Sigmoid colon (tissue), 7 donors: Measurements from ENCODE around the gene CDC42BPA. TPM values are rescaled to one million over a fixed set of nuclear protein-coding genes. Genes with fewer than 3 reads are reported as not detected.

Experiments
- DNase-seq: peaks from one replicate; pipeline ENCODE4 v3.0.0-alpha.2; 2019
- H3K27ac ChIP-seq, 4 donors: fragments of 200-600 bp; sonication (generic); one replicate each; pipeline ENCODE4 v1.5.1; 2016 to 2019; ENCODE audit warnings: mild to moderate bottlenecking in 1 of 4
- H3K27me3 ChIP-seq, 3 donors: fragments of 200-600 bp; sonication (generic); one replicate each; pipeline ENCODE4 v1.5.1; 2019; ENCODE audit warnings: mild to moderate bottlenecking in 1 of 3
- H3K36me3 ChIP-seq, 4 donors: fragments of 200-600 bp; sonication (generic); one replicate each; pipeline ENCODE4 v1.5.1; 2016 to 2019
- H3K4me1 ChIP-seq, 4 donors: fragments of 200-600 bp; sonication (generic); one replicate each; pipeline ENCODE4 v1.5.1; 2017 to 2019
- H3K4me3 ChIP-seq, 4 donors: fragments of 200-600 bp; sonication (generic); one replicate each; pipeline ENCODE4 v1.5.1; 2017 to 2019; ENCODE audit warnings: mild to moderate bottlenecking in 2 of 4, moderate library complexity in 1 of 4
- H3K9me3 ChIP-seq, 4 donors: fragments of 200-600 bp in 3 of 4; sonication (generic) in 3 of 4; one replicate each; pipeline versions ENCODE4 v1.5.1 to v1.6.1; 2013 to 2019
- EP300 ChIP-seq, 4 donors: sonication (generic); formaldehyde crosslinking; IDR thresholded peaks; one replicate each; pipeline ENCODE4 v1.6.1; 2017; ENCODE audit warnings: antibody characterized with exemption in 4 of 4
- POLR2A ChIP-seq, 2 donors: fragments of 450-650 bp; IDR thresholded peaks; one replicate each; pipeline ENCODE4 v1.6.1; 2016; ENCODE audit warnings: antibody characterized with exemption in 2 of 2, mild to moderate bottlenecking in 2 of 2, moderate library complexity in 2 of 2
- POLR2AphosphoS5 ChIP-seq, 4 donors: sonication (generic); formaldehyde crosslinking; IDR thresholded peaks; one replicate each; pipeline ENCODE4 v1.6.1; 2017; ENCODE audit warnings: antibody characterized with exemption in 4 of 4
- WGBS, 2 donors: extraction: QIAGEN DNeasy Blood & Tissue Kit; methylation state at CpG; one replicate each; pipeline ENCODE4 v1.1.7; 2013; 5-methylcytosine and 5-hydroxymethylcytosine counted together
- intact Hi-C: fragments of 100-400 bp; cut with DNase I; formaldehyde crosslinking; loops from one replicate; pipeline ENCODE4 v1.15.1; 2023
- polyA plus RNA-seq, 3 donors: library from polyadenylated mRNA; stranded (reverse); fragments of 200-250 nt; gene quantifications; one replicate each; pipeline ENCODE4 v1.2.3, GENCODE V29; 2013
- total RNA-seq, 4 donors: library from RNA; depleted of rRNA; stranded (reverse); fragments of >200 nt; gene quantifications; one replicate each; pipeline ENCODE4 v1.1.0, GENCODE V29; 2016
- TF ChIP-seq, protein P1 (sequence below), 4 experiments: fragments of 450-650 bp in 3 of 4; fragments of 200-600 bp in 1 of 4; IDR thresholded peaks; one replicate each; pipeline ENCODE4 v1.5.1; 2016 to 2019; ENCODE audit warnings: antibody characterized with exemption in 4 of 4, mild to moderate bottlenecking in 3 of 4, moderate library complexity in 2 of 4
- donor health status: healthy with polysubstance abuse.
- donor health status: Bipolar disorder and iron deficiency.
- donor health status: healthy.

The CDC42BPA gene
- total and polyA plus RNA-seq, 7 donors = 8.4 to 93.6 (median 60.8) TPM

DNA sequence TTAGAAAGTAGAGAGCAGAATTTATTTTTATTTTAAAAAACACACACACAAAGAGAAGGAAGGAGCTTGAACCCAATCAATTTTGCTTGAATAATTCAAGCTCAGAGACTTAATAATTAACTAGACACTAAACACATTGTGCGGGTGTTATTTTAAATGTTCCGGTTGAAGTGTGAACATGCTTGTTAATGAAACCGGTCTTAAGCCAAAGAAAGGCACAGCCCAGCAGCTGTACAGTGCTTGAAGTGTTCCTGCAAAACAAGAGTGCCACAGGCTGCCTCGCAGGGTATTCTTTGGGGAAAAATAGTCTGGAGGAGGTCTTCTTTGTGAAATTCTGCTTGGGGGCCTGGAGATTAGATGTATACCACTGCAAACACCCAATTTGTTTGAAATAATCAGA lies 2.2 kb upstream of the CDC42BPA start:
- DNase-seq = no peak
- Histone ChIP-seq H3K27me3 (no peaks in the 10 kb centered on the region), H3K4me3 (no peak overlapping the region), H3K27ac (no peak overlapping the region), H3K36me3 (no peaks in the 10 kb centered on the region), H3K4me1 (peaks cover 0 to 7% (median 3%) of the 10 kb centered on the region in 4 donors), H3K9me3 (no peaks in the 10 kb centered on the region)
- WGBS, 2 donors = 19 to 65% methylated on average over 4 of the region's 4 CpGs
- intact Hi-C loops = no loop called here
- TF ChIP-seq EP300 (IDR thresholded peaks at IDR 0.05) = no peak
- no peak for TF ChIP-seq POLR2A (IDR thresholded peaks at IDR 0.05)

DNA sequence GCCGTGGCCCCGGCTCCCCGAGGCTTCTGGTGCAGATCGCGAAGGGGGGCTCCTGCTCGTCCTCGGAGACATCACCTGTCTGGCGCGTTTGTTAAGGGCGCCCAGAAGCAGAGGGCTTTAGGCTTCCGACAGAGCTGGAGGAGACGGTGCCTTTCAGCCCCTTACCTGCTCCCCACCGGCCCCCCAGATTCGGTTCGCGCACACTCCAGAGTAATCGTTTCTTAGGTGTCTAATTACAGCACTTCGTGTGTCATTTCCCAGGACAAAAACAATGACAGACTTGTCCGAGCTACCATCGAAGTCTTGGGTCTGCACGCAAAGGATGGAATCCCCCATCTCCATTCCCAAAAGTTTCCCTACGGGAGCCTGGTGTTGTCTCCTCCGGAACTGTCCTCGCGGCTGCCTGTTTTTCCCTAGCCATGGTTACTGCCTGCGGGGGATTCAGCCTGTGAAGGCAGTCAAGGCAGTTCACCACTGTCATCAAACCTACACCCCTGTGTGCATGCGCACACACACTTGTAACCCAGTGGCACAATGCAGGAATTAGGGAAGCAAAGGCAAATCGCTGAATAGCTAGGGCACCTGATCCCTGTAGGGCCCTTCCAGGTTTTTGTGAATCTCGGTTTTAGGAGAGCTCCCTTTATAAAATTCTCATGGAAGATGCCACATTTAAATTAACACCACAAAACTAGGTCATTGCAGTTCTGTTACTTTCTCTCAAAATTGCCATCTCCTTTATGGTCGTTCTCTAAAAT lies 738 bp upstream of the CDC42BPA start:
- peak; percentile 76 for DNase-seq
- Histone ChIP-seq H3K4me1 (peaks cover 0 to 17% (median 8%) of the 10 kb centered on the region in 4 donors), H3K4me3 (peak overlapping the region; percentile 65 to 96 (median 85)), H3K36me3 (no peaks in the 10 kb centered on the region), H3K27ac (peak overlapping the region; percentile 86 to 97 (median 96)), H3K9me3 (no peaks in the 10 kb centered on the region), H3K27me3 (no peaks in the 10 kb centered on the region)
- WGBS, 2 donors = 14 to 16% methylated on average over 30 of the region's 30 CpGs
- intact Hi-C loops = loop anchor here (2.0 to 10.0 kb wide), 5 partner anchors 110 to 628 kb away; partner anchors contain the start of gene WNT9A
- TF ChIP-seq EP300 (IDR thresholded peaks at IDR 0.05) (no peak), POLR2AphosphoS5 (IDR thresholded peaks at IDR 0.05) (peak; percentile 10 to 53 (median 40))

DNA sequence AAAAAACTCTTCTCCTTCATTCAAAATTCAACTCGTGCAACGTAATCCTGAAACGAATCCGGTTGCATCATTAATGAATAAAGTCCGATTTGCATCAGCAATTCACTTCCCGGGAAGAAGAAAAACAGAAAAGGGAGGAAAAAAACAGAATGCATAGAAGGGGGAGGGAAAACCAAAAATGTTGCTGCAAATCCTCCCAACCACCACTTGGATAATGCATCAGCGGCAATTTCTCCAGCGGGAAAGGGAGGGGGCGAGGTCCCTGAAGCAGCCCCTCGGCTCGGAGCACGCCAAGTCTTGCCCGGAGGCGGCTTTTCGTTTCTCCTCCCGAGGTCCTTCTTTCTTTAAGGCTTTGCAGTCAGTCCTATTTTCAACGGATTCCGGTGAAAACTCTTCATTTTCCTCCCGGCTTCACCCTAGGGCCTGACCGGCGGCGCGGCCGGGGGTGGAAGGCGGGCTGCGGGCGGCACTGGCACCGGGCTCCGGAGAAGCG lies 723 bp downstream of the CDC42BPA start:
- intact Hi-C loops = loop anchor here (2.0 to 10.0 kb wide), 5 partner anchors 111 to 630 kb away; partner anchors contain the start of gene WNT9A
- DNase-seq = peak; percentile 66
- Histone ChIP-seq H3K4me3 (peak overlapping the region; percentile 65 to 96 (median 85)), H3K36me3 (no peaks in the 10 kb centered on the region), H3K9me3 (no peaks in the 10 kb centered on the region), H3K4me1 (peaks cover 0 to 25% (median 14%) of the 10 kb centered on the region in 4 donors), H3K27me3 (no peaks in the 10 kb centered on the region), H3K27ac (peak overlapping the region; percentile 86 to 97 (median 96))
- TF ChIP-seq POLR2AphosphoS5 (IDR thresholded peaks at IDR 0.05) (peak in 2 of 4 donors; percentile 16 to 49), EP300 (IDR thresholded peaks at IDR 0.05) (no peak), POLR2A (IDR thresholded peaks at IDR 0.05) (no peak)
- TF ChIP-seq, protein P1, sequence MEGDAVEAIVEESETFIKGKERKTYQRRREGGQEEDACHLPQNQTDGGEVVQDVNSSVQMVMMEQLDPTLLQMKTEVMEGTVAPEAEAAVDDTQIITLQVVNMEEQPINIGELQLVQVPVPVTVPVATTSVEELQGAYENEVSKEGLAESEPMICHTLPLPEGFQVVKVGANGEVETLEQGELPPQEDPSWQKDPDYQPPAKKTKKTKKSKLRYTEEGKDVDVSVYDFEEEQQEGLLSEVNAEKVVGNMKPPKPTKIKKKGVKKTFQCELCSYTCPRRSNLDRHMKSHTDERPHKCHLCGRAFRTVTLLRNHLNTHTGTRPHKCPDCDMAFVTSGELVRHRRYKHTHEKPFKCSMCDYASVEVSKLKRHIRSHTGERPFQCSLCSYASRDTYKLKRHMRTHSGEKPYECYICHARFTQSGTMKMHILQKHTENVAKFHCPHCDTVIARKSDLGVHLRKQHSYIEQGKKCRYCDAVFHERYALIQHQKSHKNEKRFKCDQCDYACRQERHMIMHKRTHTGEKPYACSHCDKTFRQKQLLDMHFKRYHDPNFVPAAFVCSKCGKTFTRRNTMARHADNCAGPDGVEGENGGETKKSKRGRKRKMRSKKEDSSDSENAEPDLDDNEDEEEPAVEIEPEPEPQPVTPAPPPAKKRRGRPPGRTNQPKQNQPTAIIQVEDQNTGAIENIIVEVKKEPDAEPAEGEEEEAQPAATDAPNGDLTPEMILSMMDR (IDR thresholded peaks at IDR 0.05) = peak; percentile 9 to 52 (median 29)
- WGBS, 2 donors = 0% methylated on average over 30 of the region's 30 CpGs

- WGBS, 2 donors = 5 to 33% methylated on average over 6 of the region's 6 CpGs
- DNase-seq = no peak
- Histone ChIP-seq H3K27ac (peak overlapping the region; percentile 86 to 97 (median 96)), H3K4me3 (peak overlapping the region; percentile 65 to 96 (median 85)), H3K4me1 (peaks cover 0 to 27% (median 15%) of the 10 kb centered on the region in 4 donors), H3K27me3 (no peaks in the 10 kb centered on the region), H3K9me3 (no peaks in the 10 kb centered on the region), H3K36me3 (no peaks in the 10 kb centered on the region)
- intact Hi-C loops = loop anchor here (5.0 to 10.0 kb wide), 2 partner anchors 342 to 630 kb away; partner anchors contain the start of gene WNT9A
- TF ChIP-seq, protein P1 (IDR thresholded peaks at IDR 0.05) = no peak
- TF ChIP-seq POLR2AphosphoS5 (IDR thresholded peaks at IDR 0.05) = no peak
- TF ChIP-seq POLR2A (IDR thresholded peaks at IDR 0.05) = no peak
- no peak for TF ChIP-seq EP300 (IDR thresholded peaks at IDR 0.05)
These were observed 1.3 kb downstream of the CDC42BPA start for GRCh38 chr1:227317011-227317451.

DNA sequence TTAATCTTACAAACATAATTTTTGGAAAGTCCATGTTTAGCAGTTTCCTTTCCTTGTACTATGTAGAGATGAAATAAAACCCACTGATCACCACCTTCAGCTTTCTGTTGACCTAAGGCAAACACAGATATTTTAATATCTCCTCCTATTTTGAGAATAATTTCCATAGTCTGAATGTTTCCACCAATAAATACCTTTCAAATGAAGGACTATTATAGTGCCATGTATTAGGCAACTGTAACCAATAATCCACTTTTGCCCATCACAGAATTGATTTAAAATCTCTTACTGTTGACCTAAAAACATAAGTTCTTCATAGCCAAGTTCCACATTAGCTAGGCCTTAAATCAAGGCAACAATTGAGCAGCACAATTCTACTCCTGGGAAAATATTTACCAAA lies 1.8 kb downstream of the CDC42BPA start:
- Histone ChIP-seq H3K36me3 (no peaks in the 10 kb centered on the region), H3K9me3 (no peaks in the 10 kb centered on the region), H3K27me3 (no peaks in the 10 kb centered on the region), H3K4me3 (peak overlapping the region; percentile 65 to 96 (median 85)), H3K4me1 (peaks cover 0 to 27% (median 15%) of the 10 kb centered on the region in 4 donors), H3K27ac (peak overlapping the region; percentile 86 to 97 (median 96))
- DNase-seq = no peak
- intact Hi-C loops = loop anchor here (5.0 to 10.0 kb wide), 2 partner anchors 342 to 631 kb away; partner anchors contain the start of gene WNT9A
- TF ChIP-seq EP300 (IDR thresholded peaks at IDR 0.05) = no peak
- TF ChIP-seq POLR2A (IDR thresholded peaks at IDR 0.05) = no peak
- TF ChIP-seq, protein P1 (IDR thresholded peaks at IDR 0.05) = no peak
- no peak for TF ChIP-seq POLR2AphosphoS5 (IDR thresholded peaks at IDR 0.05)
